H1 (cell line): ENCODE measurements around the gene RTKN. TPM values are rescaled to one million over a fixed set of nuclear protein-coding genes. Genes with fewer than 3 reads are reported as not detected.

Experiments
- CTCF ChIA-PET: fragments of 300-600 bp; sonication (Branson Sonifier 250); formaldehyde crosslinking; loops from one replicate; lab custom pipeline; 2021; ENCODE audit not compliant: partially characterized antibody; lab: Charles Lee
- POLR2A ChIA-PET: fragments of 300-600 bp; sonication (Branson Sonifier 250); formaldehyde crosslinking; loops from one replicate; lab custom pipeline; 2021; ENCODE audit warnings: inconsistent platforms; ENCODE audit not compliant: partially characterized antibody; lab: Charles Lee
- DNase-seq, 2 experiments: peaks; one replicate each; pipeline versions ENCODE4 v3.0.0 to v3.0.0-alpha.2; 2010 to 2022; ENCODE audit warnings: low spot score in 2 of 2, low read depth in 1 of 2, mixed read lengths in 1 of 2
- FAIRE-seq: peaks from 2 replicates; lab custom pipeline; 2011; peaks lifted over from hg19 to GRCh38; lab: Jason Lieb, UNC
- H2AFZ ChIP-seq: 2 replicates; pipeline ENCODE4 v1.8.1; 2012; ENCODE audit warnings: low read length, inconsistent platforms
- H2AK5ac ChIP-seq: 2 replicates; pipeline ENCODE4 v1.6.1; 2013; ENCODE audit warnings: low read depth, low read length
- H2BK120ac ChIP-seq: replicated peaks from 2 replicates; pipeline ENCODE3; 2013; ENCODE audit warnings: low read depth, low read length, inconsistent platforms
- H2BK12ac ChIP-seq: 2 replicates; pipeline ENCODE4 v1.6.1; 2013; ENCODE audit warnings: low read depth, low read length
- H2BK15ac ChIP-seq: 2 replicates; pipeline ENCODE4 v1.6.1; 2013; ENCODE audit warnings: low read length
- H2BK20ac ChIP-seq: 2 replicates; pipeline ENCODE4 v1.6.1; 2013; ENCODE audit warnings: low read length
- H2BK5ac ChIP-seq: 2 replicates; pipeline ENCODE4 v1.6.1; 2013; ENCODE audit warnings: low read depth, low read length
- H3K14ac ChIP-seq: 2 replicates; pipeline ENCODE4 v1.6.1; 2013; ENCODE audit warnings: inconsistent platforms; ENCODE audit not compliant: insufficient read length
- H3K18ac ChIP-seq: 2 replicates; pipeline ENCODE4 v1.6.1; 2013; ENCODE audit warnings: low read length; ENCODE audit errors: extremely low read depth
- H3K23ac ChIP-seq: 2 replicates; pipeline ENCODE4 v1.6.1; 2013; ENCODE audit warnings: inconsistent platforms; ENCODE audit not compliant: insufficient read length
- H3K23me2 ChIP-seq: 2 replicates; pipeline ENCODE4 v1.6.1; 2013; ENCODE audit warnings: low read depth, low read length
- H3K27ac ChIP-seq: 2 replicates; pipeline ENCODE4 v1.6.1; 2011; ENCODE audit warnings: low read depth, low read length, inconsistent platforms
- H3K27me3 ChIP-seq, 4 experiments: replicated peaks in 1 of 4; 1 replicate in 1 of 4; 2 replicates in 3 of 4; pipeline versions ENCODE4 v1.6.1 to v1.8.1; 2011 to 2013; ENCODE audit warnings: low read length in 3 of 4, mild to moderate bottlenecking in 3 of 4, inconsistent platforms in 2 of 4, mixed read lengths in 2 of 4, moderate library complexity in 1 of 4; ENCODE audit not compliant: control insufficient read depth in 3 of 4, insufficient read depth in 3 of 4; ENCODE audit errors: extremely low read depth in 1 of 4
- H3K36me3 ChIP-seq, 4 experiments: 2 replicates each; pipeline versions ENCODE4 v1.6.1 to v1.8.1; 2011 to 2013; ENCODE audit warnings: mild to moderate bottlenecking in 4 of 4, low read length in 3 of 4, moderate library complexity in 2 of 4, control low read depth in 1 of 4, inconsistent platforms in 1 of 4; ENCODE audit not compliant: insufficient read depth in 4 of 4, control insufficient read depth in 2 of 4
- H3K4ac ChIP-seq: replicated peaks from 2 replicates; pipeline ENCODE3; 2013; ENCODE audit warnings: low read length, low read depth, mixed read lengths, inconsistent platforms; ENCODE audit not compliant: insufficient read length
- H3K4me1 ChIP-seq, 4 experiments: replicated peaks in 1 of 4; 1 replicate in 1 of 4; 2 replicates in 3 of 4; pipeline versions ENCODE4 v1.6.1 to v1.8.1; 2011 to 2013; ENCODE audit warnings: low read length in 3 of 4, inconsistent platforms in 2 of 4, mixed read lengths in 1 of 4; ENCODE audit not compliant: insufficient read depth in 4 of 4, control insufficient read depth in 3 of 4
- H3K4me2 ChIP-seq, 2 experiments: 2 replicates each; pipeline versions ENCODE4 v1.6.1 to v1.8.1; 2011 to 2013; ENCODE audit warnings: low read depth in 2 of 2, low read length in 2 of 2, control low read depth in 1 of 2, inconsistent platforms in 1 of 2, mild to moderate bottlenecking in 1 of 2; ENCODE audit not compliant: insufficient read depth in 1 of 2
- H3K4me3 ChIP-seq, 4 experiments: fragments of 200-600, 300-600 bp in 1 of 4; sonication (generic), shearing (Covaris generic), sonication (Bioruptor Twin) in 1 of 4; 2 replicates each; pipeline versions ENCODE4 v1.5.1 to v1.8.1; 2011 to 2016; ENCODE audit warnings: low read length in 4 of 4, low read depth in 3 of 4, control low read depth in 2 of 4, inconsistent platforms in 2 of 4, mild to moderate bottlenecking in 2 of 4, mixed read lengths in 1 of 4, moderate library complexity in 1 of 4; ENCODE audit not compliant: insufficient read depth in 2 of 4; ENCODE audit errors: extremely low read depth in 1 of 4
- H3K56ac ChIP-seq: replicated peaks from 2 replicates; pipeline ENCODE3; 2013; ENCODE audit warnings: low read depth, mild to moderate bottlenecking, mixed read lengths, low read length, inconsistent platforms; ENCODE audit not compliant: insufficient read length
- H3K79me1 ChIP-seq: 2 replicates; pipeline ENCODE4 v1.6.1; 2013; ENCODE audit warnings: low read depth, low read length, control low read depth
- H3K79me2 ChIP-seq, 2 experiments: 2 replicates each; pipeline versions ENCODE4 v1.6.1 to v1.8.1; 2012 to 2013; ENCODE audit warnings: low read length in 2 of 2, mild to moderate bottlenecking in 2 of 2, inconsistent platforms in 1 of 2; ENCODE audit not compliant: insufficient read depth in 2 of 2, control insufficient read depth in 1 of 2
- H3K9ac ChIP-seq, 4 experiments: replicated peaks in 1 of 4; 1 replicate in 1 of 4; 2 replicates in 3 of 4; pipeline versions ENCODE4 v1.6.1 to v1.8.1; 2011 to 2013; ENCODE audit warnings: low read depth in 3 of 4, low read length in 3 of 4, control low read depth in 2 of 4, mild to moderate bottlenecking in 2 of 4, moderate library complexity in 2 of 4, inconsistent platforms in 1 of 4; ENCODE audit errors: extremely low read depth in 1 of 4
- H3K9me3 ChIP-seq, 2 experiments: 2 replicates each; pipeline versions ENCODE4 v1.6.1 to v1.8.1; 2012 to 2013; ENCODE audit warnings: mild to moderate bottlenecking in 2 of 2, moderate library complexity in 2 of 2, control low read depth in 1 of 2, inconsistent platforms in 1 of 2, low read depth in 1 of 2, low read length in 1 of 2, mixed read lengths in 1 of 2; ENCODE audit not compliant: insufficient read depth in 2 of 2
- H4K20me1 ChIP-seq, 2 experiments: replicated peaks in 1 of 2; 2 replicates each; pipeline versions ENCODE3 to v1.8.1; 2011 to 2013; ENCODE audit warnings: inconsistent platforms in 2 of 2, low read length in 2 of 2, mild to moderate bottlenecking in 1 of 2; ENCODE audit not compliant: insufficient read depth in 2 of 2, control insufficient read depth in 1 of 2
- H4K5ac ChIP-seq: 2 replicates; pipeline ENCODE4 v1.6.1; 2013; ENCODE audit warnings: low read length, low read depth, mixed read lengths, inconsistent platforms; ENCODE audit not compliant: insufficient read length
- H4K8ac ChIP-seq: 2 replicates; pipeline ENCODE4 v1.8.0; 2013; ENCODE audit warnings: mild to moderate bottlenecking, moderate library complexity, low read length, inconsistent platforms; ENCODE audit not compliant: insufficient read depth; ENCODE audit errors: extremely low read depth
- H4K91ac ChIP-seq: replicated peaks from 2 replicates; pipeline ENCODE3; 2013; ENCODE audit warnings: low read length, mixed read lengths, inconsistent platforms; ENCODE audit not compliant: insufficient read length
- ASH2L ChIP-seq: fragments of 200-600, 300-600 bp; sonication (generic); IDR thresholded peaks from one replicate; pipeline ENCODE4 v1.7.1; 2017; ENCODE audit warnings: low read length
- BACH1 ChIP-seq: IDR thresholded peaks from 2 replicates; pipeline ENCODE4 v1.6.1; 2012; ENCODE audit warnings: low read length, improper control_type of control experiment
- BCL11A ChIP-seq, 2 experiments: IDR thresholded peaks; one replicate each; pipeline ENCODE4 v1.6.1; 2011; ENCODE audit warnings: low read depth in 2 of 2, low read length in 2 of 2, mild to moderate bottlenecking in 2 of 2
- CBX5 ChIP-seq: fragments of 300-800, 300-1000 bp; sonication (generic); IDR thresholded peaks from 2 replicates; pipeline ENCODE4 v1.7.1; 2016; ENCODE audit warnings: antibody characterized with exemption, low read length, low read depth
- CREB1 ChIP-seq: IDR thresholded peaks from 2 replicates; pipeline ENCODE4 v1.6.1; 2012; ENCODE audit warnings: inconsistent platforms
- EGR1 ChIP-seq: IDR thresholded peaks from 2 replicates; pipeline ENCODE4 v1.6.1; 2011; ENCODE audit warnings: low read depth, low read length, borderline replicate concordance
- HDAC6 ChIP-seq: IDR thresholded peaks from one replicate; pipeline ENCODE4 v1.7.1; 2012; ENCODE audit warnings: low read depth, mild to moderate bottlenecking, inconsistent platforms, low read length, moderate library complexity
- KDM5A ChIP-seq: fragments of 200-600 bp; IDR thresholded peaks from 2 replicates; pipeline ENCODE4 v1.7.1; 2012; ENCODE audit warnings: mild to moderate bottlenecking, low read length, inconsistent platforms, mixed read lengths
- NANOG ChIP-seq: IDR thresholded peaks from 2 replicates; pipeline ENCODE4 v1.6.1; 2011; ENCODE audit warnings: low read length, low read depth, mild to moderate bottlenecking, inconsistent platforms; ENCODE audit not compliant: insufficient read depth, poor library complexity, severe bottlenecking
- NRF1 ChIP-seq: IDR thresholded peaks from 2 replicates; pipeline ENCODE4 v1.6.1; 2011; ENCODE audit warnings: mild to moderate bottlenecking, low read depth, low read length, improper control_type of control experiment
- RXRA ChIP-seq: IDR thresholded peaks from 2 replicates; pipeline ENCODE4 v1.6.1; 2011; ENCODE audit warnings: low read depth, mild to moderate bottlenecking, low read length, moderate library complexity; ENCODE audit not compliant: insufficient read depth
- SAP30 ChIP-seq: fragments of 300-600 bp; sonication (generic); IDR thresholded peaks from 2 replicates; pipeline ENCODE4 v1.7.1; 2012; ENCODE audit warnings: low read length, moderate library complexity, mild to moderate bottlenecking, inconsistent platforms; ENCODE audit not compliant: insufficient read depth, insufficient replicate concordance
- SIRT6 ChIP-seq: IDR thresholded peaks from one replicate; pipeline ENCODE4 v1.7.1; 2012; ENCODE audit warnings: low read length, inconsistent platforms
- SP4 ChIP-seq: IDR thresholded peaks from 2 replicates; pipeline ENCODE4 v1.6.1; 2012; ENCODE audit warnings: low read length, inconsistent platforms
- YY1 ChIP-seq: IDR thresholded peaks from 2 replicates; pipeline ENCODE4 v1.6.1; 2011; ENCODE audit warnings: low read depth, mild to moderate bottlenecking, low read length
- WGBS, 2 experiments: shearing (Covaris generic) in 1 of 2; methylation state at CpG; one replicate each; pipeline versions ENCODE4 v1.1.6 to v1.1.7; 2013 to 2015; ENCODE audit warnings: low lambda C conversion rate in 2 of 2, mixed read lengths in 2 of 2, inconsistent platforms in 1 of 2, low coverage in 1 of 2, missing lambda C conversion rate in 1 of 2; ENCODE audit not compliant: insufficient replicate concordance in 2 of 2, insufficient coverage in 1 of 2, insufficient read length in 1 of 2; ENCODE audit errors: extremely low coverage in 1 of 2, missing lambda C conversion rate in 1 of 2; 5-methylcytosine and 5-hydroxymethylcytosine counted together
- polyA plus RNA-seq, 7 experiments: library from polyadenylated mRNA; depleted of rRNA in 3 of 7; stranded (reverse) in 5 of 7; unstranded in 2 of 7; fragments of >200 nt in 5 of 7; fragments of 200-250 nt in 2 of 7; gene quantifications; 1 replicate in 5 of 7; 2 replicates in 1 of 7; 4 replicates in 1 of 7; pipeline versions ENCODE4 v1.2.1 to v1.2.3, GENCODE V29; 2011 to 2013; ENCODE audit warnings: missing spikeins in 2 of 7, mixed read lengths in 2 of 7
- total RNA-seq: library from RNA; stranded (reverse); fragmentation: NEBNext Ultra II Directional; extraction: Animal tissue kit (Norgen Biotek cat#: 25700); gene quantifications from 2 replicates; pipeline ENCODE4 v1.2.1, GENCODE V29; 2021

RTKN gene
- total and polyA plus RNA-seq, 2 of the 8 experiments (the other 6 are each of a cell fraction or from before 2014, with no cell fraction given), result 40.2 to 54.1 TPM

GRCh38 chr2:74390606-74391005 is 51.1 kb downstream of the RTKN start:
- H3K23ac ChIP-seq, result no peak overlapping the region
- H3K4me3 ChIP-seq, result peak overlapping the region; percentile 86 to 96 (median 90)
- H2AFZ ChIP-seq, result no peak overlapping the region
- H3K4me2 ChIP-seq, result peak overlapping the region; percentile 90 to 92
- H3K27me3 ChIP-seq, result no peaks in the 10 kb centered on the region
- H3K79me1 ChIP-seq, result peaks cover 13% of the 10 kb centered on the region
- ChIA-PET CTCF (interaction anchor here (0.5 to 6.1 kb wide), 16 partner anchors 9 to 254 kb away, joined by 3 to 49 read pairs (median 6); partner anchors contain the start of genes DCTN1, INO80B and MTHFD2), POLR2A (interaction anchor here (0.6 to 3.3 kb wide), 16 partner anchors 8 to 390 kb away, joined by 3 to 16 read pairs (median 5); partner anchors contain the start of genes DCTN1 and RTKN)
- H3K4me1 ChIP-seq, result peaks cover 0 to 3% (median 0%) of the 10 kb centered on the region in 4 experiments; a peak in 4 of 7 replicates
- no peak overlapping the region for H2BK20ac ChIP-seq
- no peak overlapping the region for H2BK120ac ChIP-seq
- no peak overlapping the region for H3K56ac ChIP-seq
- DNase-seq (no peak), FAIRE-seq (no peak)
- no peaks in the 10 kb centered on the region for H3K9me3 ChIP-seq
- H4K5ac ChIP-seq, result no peak overlapping the region
- H3K79me2 ChIP-seq, result peaks cover 15 to 57% of the 10 kb centered on the region in 2 experiments
- no peak overlapping the region for H4K91ac ChIP-seq
- peaks cover 6 to 11% of the 10 kb centered on the region in 2 experiments for H4K20me1 ChIP-seq
- H3K18ac ChIP-seq, result no peak overlapping the region
- H3K9ac ChIP-seq, result peak overlapping the region in 1 of 4 experiments; percentile 77; a peak in 1 of 7 replicates
- H4K8ac ChIP-seq, result no peak overlapping the region
- H2BK12ac ChIP-seq, result no peak overlapping the region
- peaks cover 6% of the 10 kb centered on the region for H3K23me2 ChIP-seq
- WGBS, 2 experiments, result 52% methylated on average over 5 of the region's 5 CpGs; no CpG with 5 or more reads in 1 of the 2 experiments
- no peak overlapping the region for H3K4ac ChIP-seq
- H3K36me3 ChIP-seq, result peaks cover 0 to under 1% (median 0%) of the 10 kb centered on the region in 4 experiments; a peak in 1 of 8 replicates
- H2AK5ac ChIP-seq, result no peak overlapping the region
- no peak overlapping the region for H3K27ac ChIP-seq
- no peak overlapping the region for H2BK15ac ChIP-seq
- no peak overlapping the region for H3K14ac ChIP-seq
- no peak overlapping the region for H2BK5ac ChIP-seq
- no peak for TF ChIP-seq NANOG
- no peak for TF ChIP-seq NRF1
- no peak for TF ChIP-seq SP4
- no peak for TF ChIP-seq BCL11A (IDR thresholded peaks at IDR 0.05; ENCODE audit: low read depth in 2 of 2, low read length in 2 of 2)
- TF ChIP-seq CBX5, result no peak
- no peak for TF ChIP-seq HDAC6
- TF ChIP-seq SAP30, result no peak
- TF ChIP-seq KDM5A, result no peak
- TF ChIP-seq ASH2L, result no peak
- no peak for TF ChIP-seq YY1
- no peak for TF ChIP-seq CREB1
- TF ChIP-seq EGR1, result no peak
- no peak for TF ChIP-seq SIRT6
- TF ChIP-seq RXRA, result no peak
- TF ChIP-seq BACH1, result no peak
